ENCODE data around the gene S100A13. TPM values are rescaled to one million over a fixed set of nuclear protein-coding genes. Genes with fewer than 3 reads are reported as not detected.

The S100A13 gene
- total RNA-seq, 1 donor from 2014 or later: 83.0 TPM

GRCh38 chr1:153570874-153571273, 56.4 kb downstream of the S100A13 start:
- Histone ChIP-seq H3K27ac (no peak overlapping the region), H3K36me3 (no peaks in the 10 kb centered on the region), H3K4me3 (no peak overlapping the region), H3K9me3 (no peaks in the 10 kb centered on the region), H3K27me3 (ENCODE audit: low read depth) (no peaks in the 10 kb centered on the region), H3K4me1 (peaks cover 48% of the 10 kb centered on the region)
- DNase-seq (no peak), ATAC-seq (no peak)
- TF ChIP-seq, protein P1, sequence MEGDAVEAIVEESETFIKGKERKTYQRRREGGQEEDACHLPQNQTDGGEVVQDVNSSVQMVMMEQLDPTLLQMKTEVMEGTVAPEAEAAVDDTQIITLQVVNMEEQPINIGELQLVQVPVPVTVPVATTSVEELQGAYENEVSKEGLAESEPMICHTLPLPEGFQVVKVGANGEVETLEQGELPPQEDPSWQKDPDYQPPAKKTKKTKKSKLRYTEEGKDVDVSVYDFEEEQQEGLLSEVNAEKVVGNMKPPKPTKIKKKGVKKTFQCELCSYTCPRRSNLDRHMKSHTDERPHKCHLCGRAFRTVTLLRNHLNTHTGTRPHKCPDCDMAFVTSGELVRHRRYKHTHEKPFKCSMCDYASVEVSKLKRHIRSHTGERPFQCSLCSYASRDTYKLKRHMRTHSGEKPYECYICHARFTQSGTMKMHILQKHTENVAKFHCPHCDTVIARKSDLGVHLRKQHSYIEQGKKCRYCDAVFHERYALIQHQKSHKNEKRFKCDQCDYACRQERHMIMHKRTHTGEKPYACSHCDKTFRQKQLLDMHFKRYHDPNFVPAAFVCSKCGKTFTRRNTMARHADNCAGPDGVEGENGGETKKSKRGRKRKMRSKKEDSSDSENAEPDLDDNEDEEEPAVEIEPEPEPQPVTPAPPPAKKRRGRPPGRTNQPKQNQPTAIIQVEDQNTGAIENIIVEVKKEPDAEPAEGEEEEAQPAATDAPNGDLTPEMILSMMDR (IDR thresholded peaks at IDR 0.05): no peak
- intact Hi-C loops (cut with DNase I): no loop called here

DNA sequence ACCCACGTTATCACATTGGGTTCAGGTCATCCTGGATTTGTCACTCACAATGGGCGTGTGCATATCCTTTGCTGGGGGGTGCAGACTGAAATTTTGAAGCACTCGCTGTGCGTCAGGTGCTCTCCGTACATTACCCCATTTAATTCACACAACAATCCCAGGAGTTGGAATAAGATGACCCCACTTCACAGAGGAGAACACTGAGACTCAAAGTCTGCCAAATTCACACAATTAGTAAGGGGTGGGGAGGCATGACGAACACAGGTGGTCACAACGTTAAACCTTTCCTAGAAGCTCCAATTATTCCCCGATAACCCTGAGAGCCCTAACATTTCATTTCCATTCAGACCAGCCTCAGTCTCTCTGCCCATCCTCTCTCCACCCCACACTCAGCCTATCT, 57.8 kb downstream of the S100A13 start:
- DNase-seq (no peak), ATAC-seq (no peak)
- no peak overlapping the region for H3K27ac ChIP-seq
- no peak overlapping the region for H3K4me3 ChIP-seq
- intact Hi-C loops (cut with DNase I): loop anchor here (5.0 to 10.0 kb wide), 2 partner anchors 37 to 55 kb away; no protein-coding TSS in a partner anchor
- no peaks in the 10 kb centered on the region for H3K36me3 ChIP-seq
- H3K27me3 ChIP-seq (ENCODE audit: low read depth): no peaks in the 10 kb centered on the region
- TF ChIP-seq, protein P1 (IDR thresholded peaks at IDR 0.05): no peak
- peaks cover 60% of the 10 kb centered on the region for H3K4me1 ChIP-seq
- no peaks in the 10 kb centered on the region for H3K9me3 ChIP-seq

Other genes with a start within 250 kb of the S100A13 start
- gene S100A8, start 236.4 kb downstream of the S100A13 start, total RNA-seq: 622 TPM
- gene S100A7A, start 211.0 kb downstream of the S100A13 start, total RNA-seq: not detected
- not detected for gene S100A7, start 166.9 kb downstream of the S100A13 start, total RNA-seq
- 1,109 TPM for gene S100A6, start 91.5 kb downstream of the S100A13 start, total RNA-seq
- gene S100A5, start 86.6 kb downstream of the S100A13 start, total RNA-seq: not detected
- 600 TPM for gene S100A4, start 81.7 kb downstream of the S100A13 start, total RNA-seq
- gene S100A3, start 78.2 kb downstream of the S100A13 start, total RNA-seq: 4.5 TPM
- 3.8 TPM for gene S100A2, start 61.7 kb downstream of the S100A13 start, total RNA-seq
- 52.3 TPM for gene S100A16, start 14.4 kb downstream of the S100A13 start, total RNA-seq
- 138 TPM for gene S100A14, start 11.2 kb downstream of the S100A13 start, total RNA-seq
- gene S100A1, start 929 bp upstream of the S100A13 start, total RNA-seq: 0.71 TPM
- gene CHTOP, start 6.6 kb upstream of the S100A13 start, total RNA-seq: 72.2 TPM
- 40.2 TPM for gene SNAPIN, start 31.2 kb upstream of the S100A13 start, total RNA-seq
- 83.2 TPM for gene ILF2, start 43.5 kb upstream of the S100A13 start, total RNA-seq
- gene NPR1, start 51.2 kb upstream of the S100A13 start, total RNA-seq: 58.8 TPM
- gene INTS3, start 100.5 kb upstream of the S100A13 start, total RNA-seq: 77.3 TPM
- gene SLC27A3, start 147.9 kb upstream of the S100A13 start, total RNA-seq: 99.6 TPM

Data from lower lobe of right lung (tissue), 2 donors.